ENCODE measurements around the gene ACIN1. TPM values are rescaled to one million over a fixed set of nuclear protein-coding genes. Genes with fewer than 3 reads are reported as not detected.
"Not testable (repeated sequence)": the region's sequence is repeated elsewhere in the genome, so short reads cannot be mapped to it uniquely, and the experiment has no call there.

Gene ACIN1
- total RNA-seq, 2 experiments from 2014 or later: 212 to 214 TPM

DNA sequence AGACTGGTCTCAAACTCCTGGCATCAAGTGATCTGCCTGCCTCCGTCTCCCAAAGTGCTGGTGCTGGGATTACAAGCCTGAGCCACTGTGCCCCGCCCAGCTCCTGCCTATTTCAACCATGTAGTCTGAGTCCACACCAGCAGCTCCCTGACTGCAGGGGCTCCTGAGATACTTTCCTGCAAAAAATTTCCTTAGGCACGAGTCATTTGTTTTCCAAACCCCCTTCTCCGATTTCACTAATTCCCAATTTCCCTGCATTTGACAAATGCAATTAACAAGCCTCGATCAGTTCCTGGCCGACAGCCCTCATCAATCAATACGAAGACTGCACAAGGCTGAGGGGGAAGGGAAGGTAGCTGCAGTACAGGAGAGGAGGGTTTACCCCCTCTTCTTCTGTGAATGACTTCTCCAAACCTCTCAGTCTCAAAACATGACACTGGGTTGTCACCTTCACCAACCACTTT is 70.3 kb downstream of the ACIN1 start:
- Mint-ChIP-seq H3K27me3 (no peaks in the 10 kb centered on the region), H3K27ac (no peak overlapping the region), H3K36me3 (peaks cover 26% of the 10 kb centered on the region), H3K9me3 (no peaks in the 10 kb centered on the region), H3K4me1 (peaks cover 26% of the 10 kb centered on the region), H3K4me3 (no peak overlapping the region)
- POLR2A ChIA-PET: interaction anchor here (0.7 to 1.5 kb wide), 3 partner anchors 9 to 32 kb away, joined by 3 to 10 read pairs (median 5); partner anchors contain the start of gene PSMB5
- DNase-seq (no peak), ATAC-seq (ENCODE audit: low read depth) (no peak)

DNA sequence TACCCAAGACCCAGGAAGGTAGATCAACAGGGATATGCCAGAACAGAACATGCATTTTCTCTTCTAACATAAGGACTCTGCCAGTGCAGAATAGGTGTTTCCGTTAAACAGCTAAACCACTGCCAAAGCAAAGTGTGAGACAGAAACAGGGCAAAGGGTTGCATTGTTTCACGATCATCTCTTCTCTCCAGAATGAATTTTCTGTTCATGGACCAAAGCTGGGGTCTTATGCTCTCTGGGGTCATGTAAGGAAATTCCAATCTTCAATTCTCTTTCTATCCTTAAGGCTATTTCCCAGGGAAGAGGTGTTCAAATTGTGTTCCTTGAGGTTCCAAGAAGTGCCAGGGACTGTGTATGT is 71.2 kb downstream of the ACIN1 start:
- Mint-ChIP-seq H3K9me3 (no peaks in the 10 kb centered on the region), H3K27ac (no peak overlapping the region), H3K27me3 (no peaks in the 10 kb centered on the region), H3K36me3 (peaks cover 22% of the 10 kb centered on the region), H3K4me3 (no peak overlapping the region), H3K4me1 (peaks cover 19% of the 10 kb centered on the region)
- no peak for ATAC-seq (ENCODE audit: low read depth)
- no peak for DNase-seq
- POLR2A ChIA-PET: interaction anchor here (0.5 to 1.5 kb wide), 5 partner anchors 8 to 33 kb away, joined by 3 to 10 read pairs (median 3); partner anchors contain the start of gene PSMB5

DNA sequence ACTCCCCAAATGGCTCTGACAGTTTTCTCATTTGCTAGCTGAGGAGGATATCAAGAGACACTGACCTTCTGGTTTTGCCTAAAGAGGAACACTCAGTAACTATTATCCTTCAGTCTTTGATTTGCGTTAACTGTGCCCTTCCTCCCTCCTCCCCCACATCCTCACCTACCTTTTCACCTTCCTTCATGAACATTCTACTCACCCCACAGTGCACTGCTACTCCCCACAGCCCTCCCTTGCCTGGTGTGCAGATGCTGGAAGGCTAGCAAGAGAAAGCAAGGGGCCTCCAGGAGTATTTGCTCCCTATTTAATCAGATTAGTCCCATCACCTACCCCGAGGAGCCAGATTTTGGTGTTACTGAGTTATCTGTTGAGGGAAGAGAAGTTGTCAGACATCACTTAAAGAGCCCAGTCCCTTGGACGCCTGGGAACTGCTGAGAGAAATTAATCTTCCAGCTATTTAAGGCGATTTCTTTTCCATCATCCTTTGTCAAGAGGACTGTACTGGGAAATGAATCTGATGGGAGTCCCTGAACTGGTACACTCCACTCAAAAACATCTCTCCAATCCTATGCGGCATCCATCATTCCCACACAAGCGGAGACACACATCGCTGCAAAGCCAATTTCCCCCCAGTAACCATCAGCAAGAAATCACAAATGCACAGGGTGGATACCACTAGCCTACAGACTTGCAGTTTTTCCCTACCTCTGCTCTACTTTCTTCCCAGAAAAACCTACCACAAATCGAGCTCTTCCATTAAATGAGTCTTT is 71.7 kb downstream of the ACIN1 start:
- DNase-seq: no peak
- Mint-ChIP-seq H3K4me1 (peaks cover 17% of the 10 kb centered on the region), H3K4me3 (no peak overlapping the region), H3K27me3 (no peaks in the 10 kb centered on the region), H3K9me3 (no peaks in the 10 kb centered on the region), H3K27ac (no peak overlapping the region), H3K36me3 (peaks cover 22% of the 10 kb centered on the region)
- peak; percentile 36 for ATAC-seq (ENCODE audit: low read depth)
- POLR2A ChIA-PET: interaction anchor here (0.5 to 1.5 kb wide), 5 partner anchors 8 to 33 kb away, joined by 3 to 10 read pairs (median 3); partner anchors contain the start of gene PSMB5

DNA sequence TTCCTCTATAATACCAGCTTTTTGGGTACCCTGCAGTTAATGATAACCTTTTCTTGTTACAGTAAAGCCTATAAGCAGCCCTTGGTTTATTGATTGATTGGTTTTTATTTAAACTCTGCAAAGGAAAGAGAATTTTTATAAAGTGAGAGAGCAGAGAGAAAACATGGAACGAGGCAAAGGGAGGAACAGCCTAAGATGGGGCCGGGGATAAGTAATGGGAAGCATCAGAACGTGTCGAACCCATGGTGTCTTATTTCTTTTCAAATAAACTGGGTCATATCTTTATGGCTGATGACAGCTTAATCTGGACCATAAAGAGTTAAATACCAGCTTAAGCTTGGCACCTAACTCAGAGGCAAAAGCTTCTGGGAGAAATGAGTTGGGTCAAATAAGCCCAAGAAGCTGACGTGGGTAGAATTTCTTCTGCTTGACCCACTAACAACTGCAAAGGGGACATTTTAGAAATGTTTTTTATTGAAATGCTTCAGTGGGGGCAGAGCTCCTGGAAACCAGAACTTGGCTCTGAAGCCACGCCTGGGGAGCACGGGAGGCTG is 73.0 kb downstream of the ACIN1 start:
- Mint-ChIP-seq H3K27me3 (no peaks in the 10 kb centered on the region), H3K4me1 (peaks cover 12% of the 10 kb centered on the region), H3K27ac (no peak overlapping the region), H3K9me3 (no peaks in the 10 kb centered on the region), H3K4me3 (no peak overlapping the region), H3K36me3 (peaks cover 17% of the 10 kb centered on the region)
- POLR2A ChIA-PET: no interaction called here
- DNase-seq (no peak), ATAC-seq (ENCODE audit: low read depth) (no peak)

DNA sequence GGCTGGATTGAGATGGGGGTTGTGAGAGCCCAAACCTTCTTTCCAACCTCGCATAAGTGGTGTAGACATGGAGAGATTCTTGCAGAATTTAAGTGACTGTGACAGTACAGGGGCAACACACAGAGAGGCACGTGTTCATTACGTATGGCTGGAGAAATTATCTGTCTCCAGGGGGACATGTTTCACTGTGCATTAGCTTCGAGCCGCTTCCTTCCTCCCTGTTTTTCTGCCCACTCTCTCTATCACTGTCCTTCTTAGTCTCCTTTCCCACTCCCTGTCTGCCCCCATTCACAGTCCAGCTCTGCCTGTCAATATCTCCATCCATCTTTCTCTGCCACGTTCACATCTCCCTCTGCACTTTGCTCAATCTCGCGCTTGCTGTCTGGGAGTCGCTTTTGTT is 73.5 kb downstream of the ACIN1 start:
- no peaks in the 10 kb centered on the region for H3K27me3 Mint-ChIP-seq
- POLR2A ChIA-PET: interaction anchor here (2.1 kb wide), 1 partner anchor 13 kb away, joined by 10 read pairs; the partner anchor contains the start of gene PSMB5
- H3K9me3 Mint-ChIP-seq: no peaks in the 10 kb centered on the region
- peak overlapping the region; percentile 22 for H3K27ac Mint-ChIP-seq
- H3K36me3 Mint-ChIP-seq: peaks cover 17% of the 10 kb centered on the region
- peak overlapping the region; percentile 18 for H3K4me3 Mint-ChIP-seq
- no peak for ATAC-seq (ENCODE audit: low read depth)
- peaks cover 12% of the 10 kb centered on the region for H3K4me1 Mint-ChIP-seq
- no peak for DNase-seq

DNA sequence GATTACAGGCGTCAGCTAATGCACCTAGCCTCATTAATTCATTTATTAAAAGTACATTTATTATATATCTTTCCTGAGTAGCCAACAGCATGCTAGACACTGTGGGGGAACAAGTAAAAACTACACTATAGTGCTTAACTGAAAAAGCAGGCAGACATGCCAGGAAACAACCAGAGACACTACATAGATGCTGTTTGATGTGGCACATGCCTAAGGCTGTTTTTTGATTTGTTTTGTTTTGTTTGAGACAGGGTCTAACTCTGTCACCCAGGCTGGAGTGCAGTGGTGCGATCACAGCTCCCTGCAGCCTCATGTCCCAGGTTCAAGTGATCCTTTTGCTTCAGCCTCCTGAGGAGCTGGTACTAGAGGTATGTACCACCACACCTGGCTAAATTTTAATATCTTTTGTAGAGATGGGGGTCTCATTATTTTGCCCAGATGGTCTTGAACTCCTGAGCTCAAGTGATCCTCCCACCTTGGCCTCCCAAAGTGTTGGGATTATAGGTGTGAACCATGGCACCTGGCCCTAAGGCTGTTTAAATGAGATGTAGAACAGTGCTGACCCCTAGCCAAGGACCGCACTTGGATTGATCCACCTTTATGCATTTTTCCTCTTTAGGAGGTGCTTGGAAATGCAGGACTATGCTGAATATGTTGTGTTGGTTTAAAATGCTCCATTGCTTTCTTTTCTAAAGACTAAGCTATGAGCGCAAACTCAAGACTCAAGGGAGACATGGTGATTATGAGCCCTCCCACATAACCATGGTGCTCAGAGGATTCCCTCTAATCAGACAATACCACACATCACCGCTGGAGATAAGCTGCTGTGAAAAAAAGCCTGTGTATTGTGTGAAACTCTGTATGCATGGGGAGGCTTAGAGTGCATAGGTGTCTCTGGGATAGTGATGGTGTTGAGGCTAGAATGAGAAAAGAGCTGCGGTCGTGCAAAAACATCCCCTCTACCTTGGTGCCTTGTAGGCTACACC is 74.5 kb downstream of the ACIN1 start:
- ATAC-seq (ENCODE audit: low read depth): no peak
- POLR2A ChIA-PET: interaction anchor here (0.7 to 2.1 kb wide), 3 partner anchors 14 to 22 kb away, joined by 3 to 10 read pairs (median 7); partner anchors contain the start of gene PSMB5
- Mint-ChIP-seq H3K9me3 (no peaks in the 10 kb centered on the region), H3K4me1 (peaks cover 14% of the 10 kb centered on the region), H3K36me3 (peaks cover 8% of the 10 kb centered on the region), H3K4me3 (no peak overlapping the region), H3K27ac (no peak overlapping the region), H3K27me3 (no peaks in the 10 kb centered on the region)
- no peak for DNase-seq

DNA sequence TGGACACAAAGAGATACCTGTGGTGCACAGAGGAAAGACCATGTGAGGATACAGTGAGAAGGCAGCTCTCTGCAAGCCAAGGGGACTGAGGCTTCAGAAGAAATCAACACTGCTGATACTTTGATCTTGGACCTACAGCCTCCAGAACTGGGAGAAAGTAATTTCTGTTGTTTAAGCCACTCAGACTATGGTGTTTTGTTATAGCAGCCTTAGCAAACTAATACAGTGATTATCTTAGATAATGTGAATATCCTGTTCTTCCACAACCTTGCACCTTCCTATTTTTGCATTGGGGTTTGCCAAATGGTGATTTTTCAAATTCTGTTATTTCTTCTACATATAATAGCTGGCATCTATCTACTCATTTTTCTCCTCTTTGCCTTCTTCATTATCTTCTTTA is 76.8 kb downstream of the ACIN1 start:
- POLR2A ChIA-PET: no interaction called here
- no peaks in the 10 kb centered on the region for H3K27me3 Mint-ChIP-seq
- H3K4me3 Mint-ChIP-seq: no peak overlapping the region
- H3K36me3 Mint-ChIP-seq: no peaks in the 10 kb centered on the region
- H3K4me1 Mint-ChIP-seq: peaks cover 7% of the 10 kb centered on the region
- no peaks in the 10 kb centered on the region for H3K9me3 Mint-ChIP-seq
- no peak for ATAC-seq (ENCODE audit: low read depth)
- DNase-seq: no peak
- H3K27ac Mint-ChIP-seq: no peak overlapping the region

DNA sequence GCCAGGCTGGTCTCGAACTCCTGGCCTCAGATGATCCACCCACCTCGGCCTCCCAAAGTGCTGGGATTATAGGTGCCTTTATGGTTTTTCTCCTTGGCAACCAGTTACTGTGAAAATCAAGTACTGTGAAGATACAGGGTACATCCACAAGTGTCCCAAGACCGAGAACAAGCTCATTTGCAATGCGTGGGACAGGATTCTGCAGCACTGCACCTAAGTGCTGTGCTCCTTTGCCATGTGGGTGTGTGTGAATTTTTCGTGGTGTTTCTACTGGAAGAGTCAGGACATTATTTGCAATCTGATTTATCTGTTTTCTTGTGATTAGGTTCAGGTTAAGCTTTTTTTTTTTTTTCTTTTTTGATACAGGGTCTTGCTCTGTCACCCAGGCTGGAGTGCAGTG is 77.8 kb downstream of the ACIN1 start:
- no peak overlapping the region for H3K27ac Mint-ChIP-seq
- ATAC-seq (ENCODE audit: low read depth): no peak
- H3K4me3 Mint-ChIP-seq: no peak overlapping the region
- no peaks in the 10 kb centered on the region for H3K9me3 Mint-ChIP-seq
- H3K36me3 Mint-ChIP-seq: no peaks in the 10 kb centered on the region
- POLR2A ChIA-PET: interaction anchor here (0.6 to 2.8 kb wide), 2 partner anchors 10 to 19 kb away, joined by 3 to 11 read pairs; no protein-coding TSS in a partner anchor
- no peak for DNase-seq
- H3K27me3 Mint-ChIP-seq: no peaks in the 10 kb centered on the region
- peaks cover 2% of the 10 kb centered on the region for H3K4me1 Mint-ChIP-seq

DNA sequence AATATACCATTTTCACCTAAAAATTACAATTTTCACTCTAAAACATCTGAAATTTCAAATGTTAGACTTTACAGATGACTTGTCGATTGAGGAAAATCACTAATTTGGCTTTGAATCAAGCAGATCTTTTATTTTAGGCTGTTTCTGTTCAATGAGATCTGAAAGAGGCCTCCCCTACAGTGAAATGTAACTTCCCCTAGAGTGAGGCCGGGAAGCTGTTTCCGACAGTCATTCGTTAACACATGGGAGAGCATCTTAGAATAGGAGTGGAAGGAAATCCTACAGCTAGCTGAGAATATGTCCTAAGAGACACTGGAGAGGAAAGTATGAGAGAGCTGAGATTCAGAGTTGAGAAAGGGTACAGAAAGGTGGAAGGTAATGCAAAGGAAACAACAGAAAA is 79.3 kb downstream of the ACIN1 start:
- H3K36me3 Mint-ChIP-seq: no peaks in the 10 kb centered on the region
- peaks cover 4% of the 10 kb centered on the region for H3K4me1 Mint-ChIP-seq
- no peak overlapping the region for H3K27ac Mint-ChIP-seq
- peak overlapping the region; percentile 12 for H3K4me3 Mint-ChIP-seq
- DNase-seq: no peak
- no peaks in the 10 kb centered on the region for H3K9me3 Mint-ChIP-seq
- H3K27me3 Mint-ChIP-seq: no peaks in the 10 kb centered on the region
- no peak for ATAC-seq (ENCODE audit: low read depth)
- POLR2A ChIA-PET: interaction anchor here (0.6 to 2.8 kb wide), 3 partner anchors 8 to 23 kb away, joined by 4 to 11 read pairs (median 5); no protein-coding TSS in a partner anchor

DNA sequence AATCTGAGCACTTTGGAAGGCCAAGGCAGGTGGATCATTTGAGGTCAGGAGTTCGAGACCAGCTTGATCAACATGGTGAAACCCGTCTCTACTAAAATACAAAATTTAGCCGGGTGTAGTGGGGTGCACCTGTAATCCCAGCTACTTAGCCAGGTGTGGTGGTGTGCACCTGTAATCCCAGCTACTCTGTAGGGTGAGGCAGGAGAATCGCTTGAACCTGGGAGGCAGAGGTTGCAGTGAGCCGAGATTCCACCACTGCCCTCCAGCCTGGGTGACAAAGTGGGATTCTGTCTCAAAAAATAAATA is 81.2 kb downstream of the ACIN1 start:
- H3K4me3 Mint-ChIP-seq; H3K27ac Mint-ChIP-seq; DNase-seq; H3K9me3 Mint-ChIP-seq; H3K27me3 Mint-ChIP-seq; H3K36me3 Mint-ChIP-seq; ATAC-seq (ENCODE audit: low read depth): not testable (repeated sequence)
- peaks cover 15% of the 10 kb centered on the region for H3K4me1 Mint-ChIP-seq
- POLR2A ChIA-PET: interaction anchor here (0.8 to 1.8 kb wide), 2 partner anchors 16 to 21 kb away, joined by 3 to 4 read pairs; partner anchors contain the start of gene PSMB5

DNA sequence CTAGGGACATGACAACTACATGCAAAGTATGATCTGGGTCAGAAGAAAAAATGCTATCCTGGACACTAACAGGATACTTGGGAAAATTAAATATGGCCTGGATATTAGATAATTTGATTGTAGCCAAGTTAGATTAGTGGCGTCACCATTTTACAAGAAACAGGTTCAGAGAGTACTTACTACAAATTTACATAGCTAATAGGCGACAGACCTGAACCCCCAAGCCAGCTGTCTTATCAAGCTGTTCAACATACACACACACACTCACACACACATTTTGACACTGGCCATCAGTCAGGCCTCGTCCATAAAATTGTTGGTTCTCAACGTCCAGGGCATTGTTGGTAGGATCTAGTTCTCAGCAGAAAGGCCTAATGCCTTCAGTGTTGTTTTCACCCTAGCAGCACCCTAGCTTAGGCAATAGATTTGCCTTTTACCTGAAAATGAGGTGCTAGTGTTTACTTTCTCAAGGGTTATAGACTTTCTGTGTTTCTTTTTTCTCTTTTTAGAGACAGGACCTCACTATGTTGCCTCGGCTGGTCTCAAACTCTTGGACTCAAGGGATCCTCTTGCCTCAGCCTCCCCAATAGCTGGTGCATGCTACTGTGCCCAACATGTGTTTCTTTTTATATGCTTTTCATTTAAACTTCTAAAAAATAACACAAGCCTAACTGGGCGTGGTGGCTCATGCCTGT is 81.7 kb downstream of the ACIN1 start:
- Mint-ChIP-seq H3K9me3 (no peaks in the 10 kb centered on the region), H3K4me1 (peaks cover 19% of the 10 kb centered on the region), H3K27ac (no peak overlapping the region), H3K27me3 (no peaks in the 10 kb centered on the region), H3K4me3 (no peak overlapping the region), H3K36me3 (no peaks in the 10 kb centered on the region)
- DNase-seq: no peak
- ATAC-seq (ENCODE audit: low read depth): no peak
- POLR2A ChIA-PET: interaction anchor here (0.8 to 1.8 kb wide), 2 partner anchors 16 to 21 kb away, joined by 3 to 4 read pairs; partner anchors contain the start of gene PSMB5

DNA sequence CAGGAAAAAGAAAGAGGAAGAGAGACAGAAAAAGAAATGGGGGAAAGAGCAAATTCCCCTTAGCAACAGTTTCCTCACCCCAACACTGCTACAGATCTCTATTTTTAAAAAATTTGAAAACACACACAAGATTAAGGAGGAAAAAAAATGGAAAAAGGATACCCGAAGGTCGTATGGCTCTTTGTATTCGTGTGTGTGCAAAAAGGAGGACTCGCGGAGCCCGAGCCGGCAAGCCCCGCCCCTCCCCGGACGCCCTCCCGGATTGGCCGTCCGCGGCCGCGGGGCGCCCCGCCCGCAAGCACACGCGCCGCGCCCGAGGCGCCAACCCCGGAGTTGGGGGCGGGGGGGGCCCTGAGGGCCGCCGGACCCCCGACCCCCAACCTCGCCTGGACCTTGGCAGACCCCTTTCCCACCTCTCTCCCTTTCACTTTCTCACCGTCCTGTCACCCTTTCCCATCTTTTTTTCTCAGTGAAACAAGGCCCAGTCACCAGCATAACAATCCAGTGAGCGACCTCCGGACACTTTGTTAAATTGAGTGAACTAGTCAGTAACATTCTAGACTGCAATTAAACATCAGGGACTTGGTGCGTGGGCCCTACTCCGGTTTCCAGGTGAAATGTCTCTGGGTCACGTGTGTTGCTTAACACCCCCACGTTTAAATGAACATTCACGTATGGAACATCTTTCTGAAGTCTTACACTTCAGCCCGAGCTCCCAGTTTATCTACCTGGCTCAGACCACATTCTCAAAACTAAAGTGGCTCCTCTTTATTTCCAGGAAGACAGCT is 84.8 kb downstream of the ACIN1 start, which contains the start of gene C14orf93:
Gene C14orf93 (minus strand): TSS at position 205 of the 788 bp plus-strand sequence. CDS start 11,120 bp downstream, outside the sequence.
- H3K27ac Mint-ChIP-seq: peak within 1 kb of the TSS; percentile 90
- DNase-seq (peak; percentile 87), ATAC-seq (ENCODE audit: low read depth) (peak; percentile 28)
- H3K4me1 Mint-ChIP-seq: peaks cover 31% of the 10 kb centered on the region
- no peaks in the 10 kb centered on the region for H3K27me3 Mint-ChIP-seq
- peak within 1 kb of the TSS; percentile 95 for H3K4me3 Mint-ChIP-seq
- POLR2A ChIA-PET: interaction anchor here (0.8 kb wide), 1 partner anchor 17 kb away, joined by 5 read pairs; no protein-coding TSS in a partner anchor
- no peaks in the 10 kb centered on the region for H3K36me3 Mint-ChIP-seq
- no peaks in the 10 kb centered on the region for H3K9me3 Mint-ChIP-seq

Measured in activated naive CD8-positive, alpha-beta T cell treated with anti-CD3 and anti-CD28 coated beads, Interleukin-2, amount 10 ng/mL, durations not matched to agents 7 days and 5 days (primary cell).